Nephron progenitor cell (in vitro differentiated cells): ENCODE measurements around the gene ZNF526.

Experiments used
- DNase-seq: peaks from one replicate; pipeline ENCODE4 v3.0.0; 2021
- H3K27ac Mint-ChIP-seq: 2 replicates; pipeline ENCODE4 v1.8.0; 2021; ENCODE audit warnings: mild to moderate bottlenecking, moderate library complexity, mixed read lengths
- H3K27me3 Mint-ChIP-seq: 2 replicates; pipeline ENCODE4 v1.8.0; 2021; ENCODE audit warnings: mild to moderate bottlenecking, low read depth, mixed read lengths; ENCODE audit not compliant: poor library complexity
- H3K36me3 Mint-ChIP-seq: 2 replicates; pipeline ENCODE4 v1.8.0; 2021; ENCODE audit warnings: low read depth, mixed read lengths
- H3K4me1 Mint-ChIP-seq: 2 replicates; pipeline ENCODE4 v1.8.0; 2021; ENCODE audit warnings: mixed read lengths
- H3K4me3 Mint-ChIP-seq: 2 replicates; pipeline ENCODE4 v1.8.0; 2021; ENCODE audit warnings: mild to moderate bottlenecking, moderate library complexity, mixed read lengths
- H3K9me3 Mint-ChIP-seq: 2 replicates; pipeline ENCODE4 v1.8.0; 2021; ENCODE audit warnings: mild to moderate bottlenecking, moderate library complexity, mixed read lengths
- CTCF ChIP-seq: fragments of 200-600 bp; sonication (generic); IDR thresholded peaks from 2 replicates; pipeline ENCODE4 v1.5.0; 2021; ENCODE audit warnings: antibody characterized with exemption

ZNF526 gene

GRCh38 chr19:42269478-42270345 lies 49.6 kb downstream of the ZNF526 start:
- Mint-ChIP-seq H3K4me3 (no peak overlapping the region), H3K4me1 (peaks cover 16% of the 10 kb centered on the region), H3K27ac (peak overlapping the region; percentile 73), H3K27me3 (no peaks in the 10 kb centered on the region), H3K36me3 (peaks cover 3% of the 10 kb centered on the region), H3K9me3 (no peaks in the 10 kb centered on the region)
- TF ChIP-seq CTCF: no peak
- no peak for DNase-seq

- no peak for DNase-seq
- H3K4me1 Mint-ChIP-seq: peaks cover 16% of the 10 kb centered on the region
- peaks cover 9% of the 10 kb centered on the region for H3K36me3 Mint-ChIP-seq
- no peaks in the 10 kb centered on the region for H3K9me3 Mint-ChIP-seq
- no peak for TF ChIP-seq CTCF
- H3K27ac Mint-ChIP-seq: peak overlapping the region; percentile 22
- no peak overlapping the region for H3K4me3 Mint-ChIP-seq
- no peaks in the 10 kb centered on the region for H3K27me3 Mint-ChIP-seq
Measured at GRCh38 chr19:42270346-42271044, 50.4 kb downstream of the ZNF526 start.

- H3K9me3 Mint-ChIP-seq: no peaks in the 10 kb centered on the region
- H3K4me3 Mint-ChIP-seq: peak overlapping the region; percentile 55
- peak overlapping the region; percentile 83 for H3K27ac Mint-ChIP-seq
- H3K27me3 Mint-ChIP-seq: no peaks in the 10 kb centered on the region
- H3K4me1 Mint-ChIP-seq: peaks cover 13% of the 10 kb centered on the region
- no peak for DNase-seq
- H3K36me3 Mint-ChIP-seq: peaks cover 11% of the 10 kb centered on the region
- TF ChIP-seq CTCF: no peak
Measured at GRCh38 chr19:42271045-42271419, 50.9 kb downstream of the ZNF526 start.

- no peaks in the 10 kb centered on the region for H3K9me3 Mint-ChIP-seq
- peaks cover 16% of the 10 kb centered on the region for H3K4me1 Mint-ChIP-seq
- no peaks in the 10 kb centered on the region for H3K27me3 Mint-ChIP-seq
- H3K36me3 Mint-ChIP-seq: peaks cover 14% of the 10 kb centered on the region
- TF ChIP-seq CTCF: no peak
- no peak overlapping the region for H3K27ac Mint-ChIP-seq
- DNase-seq: no peak
- no peak overlapping the region for H3K4me3 Mint-ChIP-seq
Measured at GRCh38 chr19:42271861-42272534, 51.9 kb downstream of the ZNF526 start.

GRCh38 chr19:42272535-42272897 lies 52.4 kb downstream of the ZNF526 start:
- H3K9me3 Mint-ChIP-seq: no peaks in the 10 kb centered on the region
- H3K27ac Mint-ChIP-seq: no peak overlapping the region
- H3K4me1 Mint-ChIP-seq: peaks cover 16% of the 10 kb centered on the region
- no peaks in the 10 kb centered on the region for H3K27me3 Mint-ChIP-seq
- H3K4me3 Mint-ChIP-seq: no peak overlapping the region
- peaks cover 14% of the 10 kb centered on the region for H3K36me3 Mint-ChIP-seq
- peak; percentile 5 for DNase-seq
- TF ChIP-seq CTCF: no peak
